Lower lobe of right lung (tissue), 2 donors: ENCODE results near the gene LRRC4C. TPM values are rescaled to one million over a fixed set of nuclear protein-coding genes. Genes with fewer than 3 reads are reported as not detected.
A peak's percentile ranks its signal among the peaks of the same experiment; 100 is the strongest.

Source experiments
- ATAC-seq, 2 donors: fragments of 200-7000 bp; cut with Tn5 transposase; one replicate each; pipeline ENCODE4 v1.9.1; 2020 to 2022; ENCODE audit warnings: mild to moderate bottlenecking in 2 of 2, moderate library complexity in 2 of 2
- DNase-seq: peaks from one replicate; pipeline ENCODE4 v3.0.0-alpha.2; 2020
- H3K27ac ChIP-seq: fragments of 200-600 bp; one replicate; pipeline ENCODE4 v1.8.0; 2022
- H3K27me3 ChIP-seq: fragments of 200-600 bp; one replicate; pipeline ENCODE4 v1.8.0; 2022; ENCODE audit warnings: low read depth
- H3K36me3 ChIP-seq: fragments of 200-600 bp; one replicate; pipeline ENCODE4 v1.8.0; 2022; ENCODE audit warnings: mild to moderate bottlenecking
- H3K4me1 ChIP-seq: fragments of 200-600 bp; one replicate; pipeline ENCODE4 v1.8.0; 2022
- H3K4me3 ChIP-seq: fragments of 200-600 bp; one replicate; pipeline ENCODE4 v1.8.0; 2022; ENCODE audit warnings: mild to moderate bottlenecking
- H3K9me3 ChIP-seq: fragments of 200-600 bp; one replicate; pipeline ENCODE4 v1.8.0; 2022
- intact Hi-C: fragments of 100-400 bp; cut with DNase I; formaldehyde crosslinking; loops from one replicate; pipeline ENCODE4 v1.11.0; 2022
- total RNA-seq: library from RNA; stranded (reverse); fragmentation: NEBNext Ultra II Directional; extraction: Animal tissue kit (Norgen Biotek cat#: 25700); gene quantifications from one replicate; pipeline ENCODE4 v1.2.1, GENCODE V29; 2021
- TF ChIP-seq, protein P1 (sequence below): fragments of 200-600 bp; IDR thresholded peaks from one replicate; pipeline ENCODE4 v1.8.0; 2022; ENCODE audit warnings: antibody characterized with exemption, mild to moderate bottlenecking
- donor health status: DM: no; HTN: yes; CAD: no; lungs with severe emphysema.

LRRC4C gene
- total RNA-seq, 1 donor from 2014 or later, result 0.86 TPM

DNA sequence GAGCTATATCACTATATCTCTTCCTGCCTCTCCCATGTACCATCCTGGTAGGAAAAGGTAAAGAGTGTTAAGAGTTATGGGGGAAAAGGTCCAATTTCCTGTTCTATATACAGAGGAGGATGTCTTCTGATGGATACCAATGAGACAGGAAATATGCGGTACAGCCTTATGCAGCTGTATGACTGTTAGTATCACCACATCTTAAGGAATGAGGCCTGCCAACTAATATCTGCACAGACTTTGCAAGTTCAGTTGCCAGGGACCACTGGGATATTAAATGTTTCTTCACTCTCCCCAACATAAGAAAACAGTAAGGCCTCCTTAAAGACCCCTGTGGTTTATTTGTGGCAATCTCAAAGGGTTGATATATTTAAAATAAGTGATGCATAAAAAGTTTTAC is 1182.5 kb downstream of the LRRC4C start:
- no peak for DNase-seq
- intact Hi-C loops, result no loop called here
- H3K4me3 ChIP-seq, result no peak overlapping the region

DNA sequence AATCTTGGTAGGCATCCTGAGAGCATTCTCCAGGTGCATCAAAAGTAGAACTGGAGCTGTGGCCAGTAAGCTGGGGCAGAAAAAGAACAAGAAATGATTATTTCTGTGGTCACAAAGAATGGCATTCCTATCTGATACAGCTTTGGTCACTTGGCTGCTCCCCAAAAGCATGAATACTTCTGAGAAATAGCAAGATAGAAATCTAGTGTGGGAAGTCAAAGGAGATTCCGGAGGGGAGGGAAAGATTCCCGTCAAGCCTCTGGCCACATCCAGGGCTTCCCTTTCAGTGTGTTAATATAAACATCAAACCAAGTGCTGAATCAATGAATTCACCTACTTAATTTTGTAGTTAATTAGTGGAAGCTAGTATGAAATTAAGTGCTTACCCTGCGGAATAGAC is 1185.4 kb downstream of the LRRC4C start:
- ATAC-seq (peak; percentile 13 to 32), DNase-seq (no peak)
- H3K27me3 ChIP-seq, result no peaks in the 10 kb centered on the region
- no peaks in the 10 kb centered on the region for H3K9me3 ChIP-seq
- H3K36me3 ChIP-seq, result no peaks in the 10 kb centered on the region
- no peak overlapping the region for H3K4me3 ChIP-seq
- no peak overlapping the region for H3K27ac ChIP-seq
- H3K4me1 ChIP-seq, result no peaks in the 10 kb centered on the region
- intact Hi-C loops, result no loop called here
- TF ChIP-seq, protein P1, sequence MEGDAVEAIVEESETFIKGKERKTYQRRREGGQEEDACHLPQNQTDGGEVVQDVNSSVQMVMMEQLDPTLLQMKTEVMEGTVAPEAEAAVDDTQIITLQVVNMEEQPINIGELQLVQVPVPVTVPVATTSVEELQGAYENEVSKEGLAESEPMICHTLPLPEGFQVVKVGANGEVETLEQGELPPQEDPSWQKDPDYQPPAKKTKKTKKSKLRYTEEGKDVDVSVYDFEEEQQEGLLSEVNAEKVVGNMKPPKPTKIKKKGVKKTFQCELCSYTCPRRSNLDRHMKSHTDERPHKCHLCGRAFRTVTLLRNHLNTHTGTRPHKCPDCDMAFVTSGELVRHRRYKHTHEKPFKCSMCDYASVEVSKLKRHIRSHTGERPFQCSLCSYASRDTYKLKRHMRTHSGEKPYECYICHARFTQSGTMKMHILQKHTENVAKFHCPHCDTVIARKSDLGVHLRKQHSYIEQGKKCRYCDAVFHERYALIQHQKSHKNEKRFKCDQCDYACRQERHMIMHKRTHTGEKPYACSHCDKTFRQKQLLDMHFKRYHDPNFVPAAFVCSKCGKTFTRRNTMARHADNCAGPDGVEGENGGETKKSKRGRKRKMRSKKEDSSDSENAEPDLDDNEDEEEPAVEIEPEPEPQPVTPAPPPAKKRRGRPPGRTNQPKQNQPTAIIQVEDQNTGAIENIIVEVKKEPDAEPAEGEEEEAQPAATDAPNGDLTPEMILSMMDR, result no peak

More for the DNA sequence above, 1182.5 kb downstream of the LRRC4C start:
- Histone ChIP-seq H3K9me3 (no peaks in the 10 kb centered on the region), H3K36me3 (no peaks in the 10 kb centered on the region), H3K4me1 (no peaks in the 10 kb centered on the region), H3K27ac (no peak overlapping the region), H3K27me3 (no peaks in the 10 kb centered on the region)
- ATAC-seq, result no peak
- TF ChIP-seq, protein P1, result no peak

DNA sequence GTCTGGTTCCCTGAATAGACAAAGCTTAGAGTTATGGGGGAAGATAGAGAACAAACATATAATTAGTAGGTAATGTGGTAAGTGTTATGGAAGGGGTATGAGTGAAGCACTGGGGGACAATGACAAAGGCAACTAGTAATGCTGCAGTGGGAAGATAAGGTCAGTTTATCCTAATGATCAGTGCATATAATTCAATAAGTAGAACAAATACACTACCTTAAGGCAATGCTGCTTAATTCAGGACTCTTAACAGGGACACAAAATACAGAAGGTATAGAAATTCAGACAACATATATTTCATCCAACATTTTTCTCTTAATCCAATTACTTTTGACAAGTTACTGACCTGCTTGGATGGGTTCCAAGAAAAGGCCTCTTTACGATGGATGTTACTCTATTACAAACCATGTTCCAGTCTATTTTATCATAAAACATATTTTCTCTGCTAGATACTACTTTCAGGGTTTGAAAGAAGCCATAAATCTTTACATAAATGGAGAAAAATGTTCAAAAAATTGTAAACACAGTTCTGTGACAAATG is 1186.2 kb downstream of the LRRC4C start:
- H3K4me1 ChIP-seq, result no peaks in the 10 kb centered on the region
- H3K27me3 ChIP-seq, result no peaks in the 10 kb centered on the region
- H3K4me3 ChIP-seq, result no peak overlapping the region
- intact Hi-C loops, result no loop called here
- TF ChIP-seq, protein P1, result no peak
- H3K9me3 ChIP-seq, result no peaks in the 10 kb centered on the region
- no peak for ATAC-seq
- H3K27ac ChIP-seq, result no peak overlapping the region
- no peak for DNase-seq
- H3K36me3 ChIP-seq, result no peaks in the 10 kb centered on the region

DNA sequence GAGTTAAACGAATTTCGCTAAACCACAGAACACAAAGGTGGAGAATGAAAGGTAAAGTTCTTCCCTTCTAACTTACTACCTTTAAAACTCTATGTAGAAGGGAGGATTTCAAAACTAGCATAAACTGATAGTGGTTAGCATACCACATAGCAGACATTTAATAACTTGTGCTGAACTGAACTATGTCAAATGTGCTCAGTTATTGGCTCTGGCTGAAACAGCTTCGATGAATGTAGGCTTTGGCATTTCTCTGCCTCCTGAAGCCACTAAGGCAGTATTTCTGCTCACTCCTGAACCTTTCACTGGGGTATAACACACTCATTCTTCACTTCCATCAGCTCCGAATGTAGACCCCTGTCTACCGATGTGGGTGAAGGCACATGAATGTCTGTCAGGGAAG is 1188.1 kb downstream of the LRRC4C start:
- DNase-seq (no peak), ATAC-seq (no peak)
- no peaks in the 10 kb centered on the region for H3K27me3 ChIP-seq
- no peak overlapping the region for H3K27ac ChIP-seq
- H3K4me3 ChIP-seq, result no peak overlapping the region
- H3K4me1 ChIP-seq, result no peaks in the 10 kb centered on the region
- no peaks in the 10 kb centered on the region for H3K9me3 ChIP-seq
- TF ChIP-seq, protein P1, result no peak
- H3K36me3 ChIP-seq, result no peaks in the 10 kb centered on the region
- intact Hi-C loops, result no loop called here

DNA sequence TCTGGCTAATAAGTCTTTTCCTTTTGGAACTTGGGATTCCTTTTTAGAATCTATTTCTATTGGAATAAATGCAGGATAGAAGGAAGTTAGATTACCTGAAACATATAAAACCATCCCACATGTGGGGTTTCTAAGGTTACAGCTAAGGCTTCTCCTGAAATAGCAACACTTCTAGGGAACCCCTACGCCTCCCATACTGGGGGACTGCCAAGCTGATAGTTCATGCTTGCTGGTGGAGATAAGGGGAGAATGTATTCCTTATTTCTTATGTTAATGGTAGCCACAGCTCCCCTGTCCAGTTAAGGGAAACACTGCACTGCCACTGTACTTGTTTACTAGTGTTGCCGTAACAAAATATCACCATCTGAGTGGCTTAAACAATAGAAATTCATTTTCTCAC is 1189.6 kb downstream of the LRRC4C start:
- no peaks in the 10 kb centered on the region for H3K27me3 ChIP-seq
- ATAC-seq (no peak), DNase-seq (no peak)
- TF ChIP-seq, protein P1, result no peak
- no peaks in the 10 kb centered on the region for H3K36me3 ChIP-seq
- intact Hi-C loops, result no loop called here
- H3K9me3 ChIP-seq, result no peaks in the 10 kb centered on the region
- H3K4me1 ChIP-seq, result no peaks in the 10 kb centered on the region
- no peak overlapping the region for H3K27ac ChIP-seq
- no peak overlapping the region for H3K4me3 ChIP-seq

DNA sequence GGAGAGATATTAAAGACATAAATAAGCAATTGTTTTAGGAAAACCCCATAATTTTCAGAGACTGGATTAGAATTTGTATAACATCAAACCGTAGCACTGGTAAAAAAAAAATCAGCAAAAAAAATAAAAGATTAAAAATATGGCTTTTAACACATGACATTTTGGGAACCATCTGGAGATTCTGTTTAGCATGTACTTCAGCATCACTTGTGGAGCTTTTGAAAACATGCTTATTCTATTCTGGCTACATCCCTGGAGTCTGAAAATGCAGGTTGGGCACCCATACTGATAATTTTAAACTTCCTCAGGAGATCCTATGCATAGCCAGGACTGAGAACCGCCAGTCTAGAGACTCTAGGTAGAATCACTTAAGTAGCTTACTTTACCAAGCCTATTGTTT is 1190.9 kb downstream of the LRRC4C start:
- ATAC-seq, result no peak
- Histone ChIP-seq H3K27me3 (no peaks in the 10 kb centered on the region), H3K36me3 (no peaks in the 10 kb centered on the region), H3K9me3 (no peaks in the 10 kb centered on the region), H3K4me1 (no peaks in the 10 kb centered on the region), H3K4me3 (no peak overlapping the region), H3K27ac (no peak overlapping the region)
- intact Hi-C loops, result no loop called here
- TF ChIP-seq, protein P1, result no peak
- DNase-seq, result no peak
